Activated CD4-positive, alpha-beta T cell treated with anti-CD3 and anti-CD28 coated beads, Interleukin-2, amount 10 ng/mL, durations not matched to agents 7 days and 5 days (primary cell): ENCODE data around the gene SPACDR. TPM values are rescaled to one million over a fixed set of nuclear protein-coding genes. Genes with fewer than 3 reads are reported as not detected.
"Not testable (repeated sequence)": the region's sequence is repeated elsewhere in the genome, so short reads cannot be mapped to it uniquely, and the experiment has no call there.

Experiments
- CTCF ChIA-PET: fragments of 350-600 bp; sonication (Branson Sonifier 250); formaldehyde crosslinking; loops from one replicate; lab custom pipeline; 2021; ENCODE audit warnings: antibody characterized with exemption; lab: Charles Lee
- POLR2A ChIA-PET: fragments of 350-600 bp; sonication (Branson Sonifier 250); formaldehyde crosslinking; loops from one replicate; lab custom pipeline; 2021; ENCODE audit warnings: antibody characterized with exemption; lab: Charles Lee
- DNase-seq: peaks from one replicate; pipeline ENCODE4 v3.0.0-alpha.2; 2020
- H3K27ac Mint-ChIP-seq: one replicate; pipeline ENCODE4 v1.8.0; 2021; ENCODE audit warnings: mild to moderate bottlenecking, moderate library complexity, mixed read lengths
- H3K27me3 Mint-ChIP-seq: one replicate; pipeline ENCODE4 v1.8.0; 2021; ENCODE audit warnings: mixed read lengths
- H3K36me3 Mint-ChIP-seq: one replicate; pipeline ENCODE4 v1.8.0; 2021; ENCODE audit warnings: low read depth, mixed read lengths
- H3K4me1 Mint-ChIP-seq: one replicate; pipeline ENCODE4 v1.8.0; 2021; ENCODE audit warnings: mixed read lengths
- H3K4me3 Mint-ChIP-seq: one replicate; pipeline ENCODE4 v1.8.0; 2021; ENCODE audit warnings: mild to moderate bottlenecking, moderate library complexity, mixed read lengths
- H3K9me3 Mint-ChIP-seq: one replicate; pipeline ENCODE4 v1.8.0; 2021; ENCODE audit warnings: mixed read lengths
- total RNA-seq, 2 experiments: library from RNA; stranded (reverse); gene quantifications; one replicate each; pipeline ENCODE4 v1.2.3, GENCODE V29; 2021

The SPACDR gene
- total RNA-seq, 2 experiments from 2014 or later: 3.0 to 4.1 TPM

GRCh38 chr7:100453854-100454253 lies 10.2 kb downstream of the SPACDR start:
- H3K27me3 Mint-ChIP-seq, H3K36me3 Mint-ChIP-seq, POLR2A ChIA-PET, DNase-seq, H3K4me3 Mint-ChIP-seq, H3K27ac Mint-ChIP-seq, H3K9me3 Mint-ChIP-seq: not testable (repeated sequence)
- CTCF ChIA-PET: interaction anchor here (0.6 to 2.3 kb wide), 10 partner anchors 9 to 346 kb away, joined by 3 to 9 read pairs (median 4); partner anchors contain the start of gene ZCWPW1
- peaks cover 28% of the 10 kb centered on the region for H3K4me1 Mint-ChIP-seq

DNA sequence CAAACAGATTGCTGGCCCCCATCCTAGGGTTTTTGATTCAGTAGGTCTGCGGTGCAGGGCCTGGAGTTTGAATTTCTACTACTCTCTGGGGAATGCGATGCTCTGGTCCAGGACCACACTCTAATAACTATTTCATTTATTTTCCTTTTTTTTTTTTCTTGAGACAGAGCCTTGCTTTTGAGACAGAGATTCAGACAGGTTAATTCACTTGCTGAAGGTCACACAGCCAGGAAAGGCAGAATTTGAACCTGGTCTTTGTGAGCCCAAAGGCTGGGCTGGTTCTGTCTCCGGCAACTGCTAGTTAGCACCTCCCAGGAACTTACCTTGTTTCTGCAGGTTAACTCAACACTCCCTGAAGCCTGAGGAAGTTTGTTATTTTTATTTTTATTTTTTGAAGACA lies 11.5 kb downstream of the SPACDR start:
- CTCF ChIA-PET: interaction anchor here (0.9 to 1.5 kb wide), 3 partner anchors 93 to 321 kb away, joined by 3 to 4 read pairs (median 3); partner anchors contain the start of gene MOSPD3
- H3K36me3 Mint-ChIP-seq: no peaks in the 10 kb centered on the region

GRCh38 chr7:100449190-100449795 lies 14.8 kb downstream of the SPACDR start:
- ChIA-PET CTCF (interaction anchor here (0.6 to 2.3 kb wide), 9 partner anchors 9 to 826 kb away, joined by 3 to 14 read pairs (median 4); partner anchors contain the start of genes MEPCE and ZCWPW1), POLR2A (no interaction called here)
- Mint-ChIP-seq H3K4me1 (peaks cover 29% of the 10 kb centered on the region), H3K9me3 (no peaks in the 10 kb centered on the region), H3K4me3 (no peak overlapping the region), H3K27me3 (no peaks in the 10 kb centered on the region), H3K27ac (no peak overlapping the region), H3K36me3 (no peaks in the 10 kb centered on the region)
- DNase-seq: no peak

More for the DNA sequence above, 11.5 kb downstream of the SPACDR start:
- Mint-ChIP-seq H3K27me3 (no peaks in the 10 kb centered on the region), H3K27ac (no peak overlapping the region), H3K9me3 (no peaks in the 10 kb centered on the region), H3K4me3 (no peak overlapping the region), H3K4me1 (peaks cover 26% of the 10 kb centered on the region)
- POLR2A ChIA-PET: no interaction called here
- DNase-seq: no peak

- peaks cover 37% of the 10 kb centered on the region for H3K4me1 Mint-ChIP-seq
- H3K36me3 Mint-ChIP-seq, H3K4me3 Mint-ChIP-seq, DNase-seq, H3K9me3 Mint-ChIP-seq, H3K27ac Mint-ChIP-seq, H3K27me3 Mint-ChIP-seq: not testable (repeated sequence)
- ChIA-PET CTCF (interaction anchor here (0.6 to 1.0 kb wide), 2 partner anchors 10 to 257 kb away, joined by 3 to 5 read pairs; no protein-coding TSS in a partner anchor), POLR2A (interaction anchor here (0.6 to 0.7 kb wide), 2 partner anchors 17 to 161 kb away, joined by 3 to 4 read pairs; no protein-coding TSS in a partner anchor)
Observed at GRCh38 chr7:100447363-100447762, 16.7 kb downstream of the SPACDR start.

DNA sequence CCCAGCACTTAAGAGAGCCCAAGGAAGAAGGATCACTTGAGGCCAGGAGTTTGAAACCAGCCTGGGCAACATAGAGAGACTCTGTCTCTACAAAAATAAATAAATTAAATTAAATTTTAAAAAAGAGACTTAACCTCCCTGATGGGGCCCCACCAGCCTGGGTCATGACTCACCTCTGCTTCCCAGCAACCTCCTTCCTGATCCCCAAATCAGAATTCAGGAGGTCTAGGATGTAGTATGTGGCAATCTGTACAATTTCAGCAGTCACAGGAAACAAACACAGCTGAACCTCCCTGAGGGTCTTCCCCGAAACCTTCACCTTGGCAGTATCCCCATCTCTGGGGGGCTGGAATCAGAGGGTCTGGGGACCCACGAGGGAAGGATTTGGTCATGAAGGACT lies 18.0 kb downstream of the SPACDR start:
- H3K27ac Mint-ChIP-seq: no peak overlapping the region
- no peak for DNase-seq

DNA sequence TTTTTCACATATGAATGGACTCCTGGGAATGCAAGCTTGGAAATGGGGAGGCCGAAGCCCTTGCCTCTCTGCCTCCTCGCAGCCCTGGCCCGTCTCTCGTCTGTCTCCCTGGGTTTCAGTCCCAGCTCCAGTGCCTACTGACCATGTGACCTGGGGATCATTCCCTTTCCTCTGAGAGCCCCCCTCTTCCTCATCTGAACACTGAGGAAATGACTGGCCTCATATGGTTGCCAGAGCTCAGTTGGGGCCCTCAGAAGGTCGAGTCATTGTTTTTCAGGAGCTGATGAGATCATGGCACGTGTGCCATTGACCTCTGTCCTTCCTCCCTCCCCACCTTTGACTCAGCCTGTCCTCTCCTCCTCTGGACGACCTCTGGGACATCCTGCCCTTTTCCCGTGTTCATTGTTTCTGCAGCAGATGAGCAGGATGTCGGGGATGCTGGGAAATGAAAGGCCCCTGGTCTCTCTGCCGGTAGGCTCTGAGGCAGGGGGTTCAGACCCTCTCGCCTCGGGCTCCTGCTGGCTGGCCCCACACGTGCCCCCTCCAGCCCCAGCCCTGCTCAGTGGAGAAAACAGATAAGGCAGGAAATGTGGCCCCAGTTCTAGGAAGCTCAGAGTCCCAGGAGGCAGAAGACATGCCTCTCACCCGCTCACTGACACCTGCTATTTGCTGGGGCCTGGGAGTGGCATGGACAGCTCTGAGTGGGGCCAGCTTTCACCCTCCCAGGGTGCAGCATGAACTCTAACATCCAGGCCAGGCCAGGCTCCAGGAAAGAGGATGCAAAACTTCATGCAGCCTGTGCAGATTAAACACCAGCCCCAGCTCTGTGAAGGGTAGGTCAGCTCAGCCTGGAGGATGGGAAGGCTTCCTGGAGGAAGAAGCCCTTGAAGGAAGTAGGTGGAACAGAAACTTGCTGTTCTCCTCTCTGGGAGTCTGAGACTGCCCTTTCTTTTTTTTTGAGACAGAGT lies 19.5 kb downstream of the SPACDR start:
- no peak for DNase-seq
- POLR2A ChIA-PET: interaction anchor here (1.2 kb wide), 1 partner anchor 11 kb away, joined by 6 read pairs; no protein-coding TSS in a partner anchor
- CTCF ChIA-PET: interaction anchor here (0.7 to 1.5 kb wide), 6 partner anchors 9 to 173 kb away, joined by 3 to 8 read pairs (median 4); partner anchors contain the start of genes MOSPD3 and PPP1R35
- Mint-ChIP-seq H3K27me3 (no peaks in the 10 kb centered on the region), H3K9me3 (no peaks in the 10 kb centered on the region), H3K36me3 (no peaks in the 10 kb centered on the region), H3K4me1 (peaks cover 28% of the 10 kb centered on the region), H3K27ac (peak overlapping the region; percentile 68), H3K4me3 (no peak overlapping the region)

More for the DNA sequence above, 18.0 kb downstream of the SPACDR start:
- H3K4me3 Mint-ChIP-seq: no peak overlapping the region
- H3K4me1 Mint-ChIP-seq: peaks cover 37% of the 10 kb centered on the region
- H3K9me3 Mint-ChIP-seq: no peaks in the 10 kb centered on the region
- ChIA-PET CTCF (interaction anchor here (0.6 to 1.4 kb wide), 3 partner anchors 9 to 166 kb away, joined by 3 to 5 read pairs (median 3); partner anchors contain the start of gene MOSPD3), POLR2A (no interaction called here)
- no peaks in the 10 kb centered on the region for H3K36me3 Mint-ChIP-seq
- H3K27me3 Mint-ChIP-seq: no peaks in the 10 kb centered on the region

GRCh38 chr7:100443096-100443840 lies 20.8 kb downstream of the SPACDR start:
- no peak for DNase-seq
- ChIA-PET CTCF (interaction anchor here (0.6 to 1.4 kb wide), 3 partner anchors 12 to 267 kb away, joined by 3 to 6 read pairs (median 3); no protein-coding TSS in a partner anchor), POLR2A (no interaction called here)
- Mint-ChIP-seq H3K27me3 (no peaks in the 10 kb centered on the region), H3K36me3 (no peaks in the 10 kb centered on the region), H3K4me3 (no peak overlapping the region), H3K27ac (peak overlapping the region; percentile 68), H3K9me3 (no peaks in the 10 kb centered on the region), H3K4me1 (peaks cover 28% of the 10 kb centered on the region)

DNA sequence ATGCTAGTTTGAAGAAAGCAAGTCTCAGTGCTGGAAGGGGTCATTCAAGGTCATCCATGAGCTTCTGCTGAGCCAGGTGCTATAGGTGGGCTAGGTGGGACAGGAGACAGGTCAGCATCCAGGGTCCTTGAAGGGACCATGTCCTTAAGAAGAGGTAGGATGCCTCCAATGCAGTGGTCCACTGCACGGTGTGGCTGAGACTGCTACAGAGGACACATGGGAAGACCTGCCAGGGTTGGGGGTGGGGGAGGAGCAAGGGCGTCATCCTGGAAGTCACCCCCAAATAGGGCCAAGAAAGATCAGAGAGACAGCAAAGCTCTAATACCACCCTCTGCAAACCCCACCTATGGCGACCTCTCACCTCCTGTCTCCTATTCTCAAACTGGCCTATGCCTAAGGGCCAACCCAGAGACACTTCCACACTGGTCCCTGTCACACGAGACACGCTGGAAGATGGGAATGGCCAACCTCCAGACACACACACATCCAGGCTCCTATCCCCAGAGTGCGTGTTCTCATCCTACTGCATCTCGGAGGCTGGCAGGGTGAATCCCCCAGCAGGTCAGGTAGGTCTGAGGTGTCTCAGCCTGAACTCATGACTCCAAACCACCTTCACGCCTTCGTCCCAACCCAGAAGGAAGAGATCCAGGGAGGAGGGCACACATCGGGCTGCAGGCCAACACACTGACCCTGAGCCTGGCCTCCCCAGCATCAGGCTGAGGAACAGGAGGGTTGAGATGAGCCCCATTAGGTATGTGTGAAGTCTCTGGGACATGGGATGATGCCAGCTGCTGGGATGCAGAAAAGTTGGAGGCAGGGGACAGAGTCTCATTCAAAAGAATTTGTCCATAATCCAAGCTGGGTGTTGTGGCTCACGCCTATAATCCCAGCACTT lies 22.2 kb downstream of the SPACDR start:
- no peaks in the 10 kb centered on the region for H3K9me3 Mint-ChIP-seq
- POLR2A ChIA-PET: no interaction called here
- H3K4me1 Mint-ChIP-seq: peaks cover 33% of the 10 kb centered on the region
- H3K36me3 Mint-ChIP-seq: no peaks in the 10 kb centered on the region
- H3K27ac Mint-ChIP-seq: no peak overlapping the region
- CTCF ChIA-PET: interaction anchor here (1.2 to 2.6 kb wide), 3 partner anchors 8 to 41 kb away, joined by 3 to 8 read pairs (median 6); no protein-coding TSS in a partner anchor
- DNase-seq: no peak
- no peaks in the 10 kb centered on the region for H3K27me3 Mint-ChIP-seq
- H3K4me3 Mint-ChIP-seq: no peak overlapping the region

- H3K27ac Mint-ChIP-seq, H3K27me3 Mint-ChIP-seq, POLR2A ChIA-PET, H3K4me3 Mint-ChIP-seq, H3K9me3 Mint-ChIP-seq, DNase-seq: not testable (repeated sequence)
- CTCF ChIA-PET: interaction anchor here (1.0 to 2.6 kb wide), 2 partner anchors 11 to 15 kb away, joined by 3 to 8 read pairs; no protein-coding TSS in a partner anchor
- H3K36me3 Mint-ChIP-seq: peaks cover 17% of the 10 kb centered on the region
- peaks cover 30% of the 10 kb centered on the region for H3K4me1 Mint-ChIP-seq
Observed at GRCh38 chr7:100439244-100439643, 24.8 kb downstream of the SPACDR start.

DNA sequence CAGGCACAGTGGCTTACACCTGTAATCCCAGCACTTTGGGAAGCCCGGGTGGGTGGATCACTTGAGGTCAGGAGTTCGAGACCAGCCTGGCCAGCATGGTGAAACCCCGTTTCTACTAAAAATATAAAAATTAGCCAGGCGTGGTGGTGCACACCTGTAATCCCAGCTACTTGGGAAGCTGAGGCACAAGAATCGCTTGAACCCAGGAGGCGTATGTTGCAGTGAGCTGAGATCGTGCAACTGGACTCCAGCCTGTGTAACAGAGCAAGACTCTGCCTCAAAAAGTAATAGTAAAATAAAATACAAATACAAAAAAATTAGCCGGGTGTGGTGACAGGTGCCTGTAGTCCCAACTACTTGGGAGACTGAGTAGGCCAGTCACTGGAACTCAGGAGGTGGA lies 25.3 kb downstream of the SPACDR start:
- not testable (repeated sequence) for DNase-seq
- CTCF ChIA-PET: interaction anchor here (0.7 to 1.9 kb wide), 2 partner anchors 11 to 1039 kb away, joined by 5 to 8 read pairs; no protein-coding TSS in a partner anchor
- H3K36me3 Mint-ChIP-seq: peaks cover 22% of the 10 kb centered on the region

GRCh38 chr7:100438172-100438571 lies 25.9 kb downstream of the SPACDR start:
- H3K9me3 Mint-ChIP-seq: no peaks in the 10 kb centered on the region
- no peaks in the 10 kb centered on the region for H3K27me3 Mint-ChIP-seq
- peaks cover 36% of the 10 kb centered on the region for H3K4me1 Mint-ChIP-seq
- no peak overlapping the region for H3K4me3 Mint-ChIP-seq
- no peak overlapping the region for H3K27ac Mint-ChIP-seq
- DNase-seq: no peak
- ChIA-PET CTCF (interaction anchor here (0.7 to 1.9 kb wide), 3 partner anchors 10 to 1038 kb away, joined by 5 to 8 read pairs (median 5); no protein-coding TSS in a partner anchor), POLR2A (no interaction called here)
- peaks cover 28% of the 10 kb centered on the region for H3K36me3 Mint-ChIP-seq

More for the DNA sequence above, 25.3 kb downstream of the SPACDR start:
- POLR2A ChIA-PET, H3K9me3 Mint-ChIP-seq, H3K27ac Mint-ChIP-seq, H3K27me3 Mint-ChIP-seq, H3K4me3 Mint-ChIP-seq: not testable (repeated sequence)
- peaks cover 34% of the 10 kb centered on the region for H3K4me1 Mint-ChIP-seq
